PC-3 (cell line): Measurements from ENCODE around the gene FOXP4. TPM values are rescaled to one million over a fixed set of nuclear protein-coding genes. Genes with fewer than 3 reads are reported as not detected.
A peak's percentile ranks its signal among the peaks of the same experiment; 100 is the strongest.

Experiments
- ATAC-seq: fragments of 200-7000 bp; cut with Tn5 transposase; 2 replicates; pipeline ENCODE4 v1.9.1; 2020; ENCODE audit warnings: mild to moderate bottlenecking, moderate library complexity
- BruUV-seq: library from RNA; stranded (reverse); fragments of 400-500 nt; replicated peaks from 2 replicates; lab custom pipeline; 2021; lab: Mats Ljungman, UMichigan
- CTCF ChIA-PET: fragments of 300-600 bp; sonication (Branson Sonifier 250); formaldehyde crosslinking; loops from one replicate; lab custom pipeline; 2022; ENCODE audit warnings: antibody characterized with exemption; lab: Charles Lee
- POLR2A ChIA-PET: fragments of 300-600 bp; sonication (Branson Sonifier 250); formaldehyde crosslinking; loops from one replicate; lab custom pipeline; 2022; ENCODE audit warnings: antibody characterized with exemption; ENCODE audit not compliant: unreplicated experiment; lab: Charles Lee
- DNase-seq: peaks from one replicate; pipeline ENCODE4 v3.0.0-alpha.2; 2015
- H2AFZ ChIP-seq: fragments of 300-600 bp; sonication (generic); 2 replicates; pipeline ENCODE4 v1.6.0; 2016; ENCODE audit warnings: antibody characterized with exemption, low read length
- H3F3A ChIP-seq: fragments of 300-600 bp; sonication (generic); one replicate; pipeline ENCODE4 v1.6.0; 2017; ENCODE audit warnings: antibody characterized with exemption, low read length, control low read depth, mild to moderate bottlenecking; ENCODE audit not compliant: unreplicated experiment
- H3K27ac ChIP-seq: fragments of 300-600 bp; sonication (generic); 2 replicates; pipeline ENCODE4 v1.5.1; 2016; ENCODE audit warnings: mild to moderate bottlenecking, low read length
- H3K27me3 ChIP-seq: fragments of 300-600 bp; sonication (generic); 2 replicates; pipeline ENCODE4 v1.6.1; 2016; ENCODE audit warnings: low read length, mixed read lengths
- H3K36me3 ChIP-seq: fragments of 300-600 bp; sonication (generic); 2 replicates; pipeline ENCODE4 v1.6.1; 2016; ENCODE audit warnings: low read depth, mixed run types, low read length, mixed read lengths
- H3K4me1 ChIP-seq: fragments of 300-600 bp; sonication (generic); 2 replicates; pipeline ENCODE4 v1.5.1; 2016; ENCODE audit warnings: low read length; ENCODE audit not compliant: insufficient read depth
- H3K4me2 ChIP-seq: fragments of 300-600 bp; sonication (generic); 2 replicates; pipeline ENCODE4 v1.6.0; 2016; ENCODE audit warnings: low read length
- H3K4me3 ChIP-seq: fragments of 300-600 bp; sonication (generic); 2 replicates; pipeline ENCODE4 v1.5.1; 2016; ENCODE audit warnings: mild to moderate bottlenecking, low read length, mixed read lengths
- H3K79me2 ChIP-seq: fragments of 300-600 bp; sonication (generic); 2 replicates; pipeline ENCODE4 v1.6.1; 2017; ENCODE audit warnings: low read length, mixed read lengths
- H3K9ac ChIP-seq: fragments of 300-600 bp; sonication (generic); 2 replicates; pipeline ENCODE4 v1.6.0; 2016; ENCODE audit warnings: mild to moderate bottlenecking, low read length
- H3K9me2 ChIP-seq: fragments of 300-600 bp; sonication (generic); replicated peaks from 2 replicates; pipeline ENCODE4 v1.6.1; 2016; ENCODE audit warnings: mixed run types, low read length, mixed read lengths
- H3K9me3 ChIP-seq: fragments of 300-600 bp; sonication (generic); 2 replicates; pipeline ENCODE4 v1.6.1; 2016; ENCODE audit warnings: low read length, mixed read lengths
- H4K20me1 ChIP-seq: fragments of 300-600 bp; sonication (generic); 2 replicates; pipeline ENCODE4 v1.6.1; 2016; ENCODE audit warnings: low read length, mixed read lengths
- CTCF ChIP-seq: fragments of 300-600 bp; sonication (generic); conservative IDR thresholded peaks from 2 replicates; pipeline ENCODE4 v1.5.1; 2017; ENCODE audit warnings: antibody characterized with exemption, low read depth, mild to moderate bottlenecking, low read length
- EZH2 ChIP-seq: fragments of 300-600 bp; sonication (generic); IDR thresholded peaks from one replicate; pipeline ENCODE4 v1.6.1; 2017; ENCODE audit warnings: antibody characterized with exemption, mild to moderate bottlenecking, low read length; ENCODE audit not compliant: unreplicated experiment
- EZH2phosphoT487 ChIP-seq: fragments of 300-600 bp; sonication (generic); IDR thresholded peaks from 2 replicates; pipeline ENCODE4 v1.6.1; 2018; ENCODE audit warnings: mild to moderate bottlenecking, antibody characterized with exemption, low read length, borderline replicate concordance
- intact Hi-C: fragments of 100-400 bp; cut with micrococcal nuclease; formaldehyde crosslinking; loops from 2 replicates; pipeline ENCODE4 v1.9.0; 2023
- total RNA-seq: library from RNA; depleted of rRNA; stranded (reverse); fragments of >200 nt; gene quantifications from 2 replicates; pipeline ENCODE4 v1.2.3, GENCODE V29; 2014

FOXP4 gene
- total RNA-seq, 1 experiment from 2014 or later = 6.7 TPM

DNA sequence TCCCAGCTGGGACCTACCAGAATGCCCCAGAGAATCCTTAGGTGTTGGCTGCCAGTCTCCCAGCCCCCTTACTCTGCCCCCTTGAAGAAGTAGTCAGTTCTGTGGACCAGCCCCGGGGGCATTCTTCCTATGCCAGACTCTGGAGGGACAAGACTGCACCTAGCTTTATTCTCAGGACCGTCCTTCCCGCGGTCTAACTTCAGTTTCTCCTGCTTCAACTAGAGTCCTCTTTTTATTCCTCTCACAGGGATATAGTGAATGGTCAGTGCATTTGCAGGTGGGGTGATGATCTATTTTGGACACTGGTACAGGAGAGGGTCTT is 56.2 kb downstream of the FOXP4 start:
- H3K4me1 ChIP-seq = peaks cover 7% of the 10 kb centered on the region
- ChIA-PET CTCF (interaction anchor here (0.6 to 1.8 kb wide), 4 partner anchors 34 to 234 kb away, joined by 3 to 12 read pairs (median 10); no protein-coding TSS in a partner anchor), POLR2A (interaction anchor here (0.6 to 0.7 kb wide), 2 partner anchors 16 to 35 kb away, joined by 3 to 6 read pairs; no protein-coding TSS in a partner anchor)
- DNase-seq = no peak
- no peaks in the 10 kb centered on the region for H4K20me1 ChIP-seq
- intact Hi-C loops = loop anchor here (10.0 kb wide), 1 partner anchor 172 kb away; the partner anchor contains the start of gene FRS3
- no peaks in the 10 kb centered on the region for H3K79me2 ChIP-seq
- H3K36me3 ChIP-seq = no peaks in the 10 kb centered on the region
- H3K4me3 ChIP-seq = no peak overlapping the region
- no peak for ATAC-seq
- no peaks in the 10 kb centered on the region for H3K9me3 ChIP-seq
- H3F3A ChIP-seq = no peaks in the 10 kb centered on the region
- BruUV-seq = no TSS peak
- no peaks in the 10 kb centered on the region for H3K27me3 ChIP-seq
- no peak overlapping the region for H3K27ac ChIP-seq
- H3K4me2 ChIP-seq = peak overlapping the region; percentile 77; the same call in 1 of the 2 replicates
- no peaks in the 10 kb centered on the region for H3K9me2 ChIP-seq
- TF ChIP-seq EZH2 (no peak), CTCF (no peak), EZH2phosphoT487 (no peak)
- no peak overlapping the region for H3K9ac ChIP-seq
- peak overlapping the region; percentile 75; the same call in 1 of the 2 replicates for H2AFZ ChIP-seq

DNA sequence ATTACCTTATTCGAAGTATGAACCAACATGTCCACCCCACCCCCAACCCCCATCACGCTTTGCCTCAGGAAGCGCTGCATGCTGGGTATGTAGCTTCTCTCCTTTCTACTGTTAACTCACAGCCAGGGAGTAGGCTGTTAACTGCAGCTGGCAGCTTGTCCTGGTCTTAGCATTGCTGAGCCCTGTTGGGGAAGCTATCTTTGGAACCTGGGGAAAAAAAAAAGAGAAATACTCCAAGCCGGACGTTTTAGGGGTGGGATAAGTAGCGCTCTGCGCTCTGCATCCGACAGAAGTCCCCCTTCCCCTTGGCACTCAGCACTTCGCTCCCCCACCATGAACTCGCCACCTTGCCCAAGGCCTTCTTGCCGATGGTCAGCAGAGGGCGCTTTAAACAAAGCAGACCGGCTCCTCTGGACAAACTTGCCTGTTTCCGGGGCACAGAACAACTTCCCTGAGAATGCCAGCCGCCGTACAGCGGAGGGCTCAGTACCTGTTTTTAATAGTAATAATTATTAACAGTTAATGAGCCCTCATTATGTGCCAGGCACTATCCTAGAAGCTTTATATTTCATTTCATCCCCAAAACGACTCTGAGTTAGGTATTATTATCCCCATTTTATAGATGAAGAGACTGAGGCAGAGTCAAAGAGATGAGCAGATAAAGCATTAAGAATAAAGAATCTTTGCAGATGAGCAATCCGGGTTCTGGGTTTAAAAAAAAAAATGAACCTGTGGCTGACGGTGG is 56.9 kb downstream of the FOXP4 start:
- ChIA-PET POLR2A (interaction anchor here (0.6 to 0.7 kb wide), 2 partner anchors 16 to 34 kb away, joined by 3 to 6 read pairs; no protein-coding TSS in a partner anchor), CTCF (interaction anchor here (0.6 to 1.8 kb wide), 5 partner anchors 10 to 235 kb away, joined by 3 to 12 read pairs (median 9); no protein-coding TSS in a partner anchor)
- H3K9me3 ChIP-seq = no peaks in the 10 kb centered on the region
- no peaks in the 10 kb centered on the region for H3K9me2 ChIP-seq
- H3K4me3 ChIP-seq = peak overlapping the region; percentile 45; the same call in 1 of the 2 replicates
- no peaks in the 10 kb centered on the region for H3F3A ChIP-seq
- no peaks in the 10 kb centered on the region for H3K36me3 ChIP-seq
- TSS peak; percentile 10 for BruUV-seq
- no peaks in the 10 kb centered on the region for H4K20me1 ChIP-seq
- no peak overlapping the region for H3K9ac ChIP-seq
- peak overlapping the region; percentile 77 for H3K4me2 ChIP-seq
- intact Hi-C loops = loop anchor here (1.0 to 10.0 kb wide), 2 partner anchors 79 to 172 kb away; partner anchors contain the start of gene FRS3
- H2AFZ ChIP-seq = peak overlapping the region; percentile 75
- DNase-seq = peak; percentile 85
- no peak overlapping the region for H3K27ac ChIP-seq
- ATAC-seq = peak; percentile 83
- H3K4me1 ChIP-seq = peaks cover 7% of the 10 kb centered on the region
- H3K79me2 ChIP-seq = no peaks in the 10 kb centered on the region
- TF ChIP-seq CTCF (peak; percentile 97), EZH2 (no peak), EZH2phosphoT487 (no peak)
- no peaks in the 10 kb centered on the region for H3K27me3 ChIP-seq
